ENCODE data around the gene EEPD1.

Gene EEPD1

GRCh38 chr7:36349626-36350025 lies 196.6 kb downstream of the EEPD1 start:
- no peak for DNase-seq
